B cell (primary cell): ENCODE measurements around the gene CAMK2B.

Source experiments
- EZH2 ChIP-seq: IDR thresholded peaks from 2 replicates; pipeline ENCODE4 v1.6.1; 2012; ENCODE audit warnings: borderline replicate concordance, low read depth, mild to moderate bottlenecking, moderate library complexity, low read length; ENCODE audit not compliant: insufficient read depth, poor library complexity, severe bottlenecking
- TF ChIP-seq, protein P1 (sequence below): fragments of 200-600 bp; IDR thresholded peaks from one replicate; pipeline ENCODE4 v1.8.0; 2022; ENCODE audit warnings: antibody characterized with exemption, mild to moderate bottlenecking

DNA sequence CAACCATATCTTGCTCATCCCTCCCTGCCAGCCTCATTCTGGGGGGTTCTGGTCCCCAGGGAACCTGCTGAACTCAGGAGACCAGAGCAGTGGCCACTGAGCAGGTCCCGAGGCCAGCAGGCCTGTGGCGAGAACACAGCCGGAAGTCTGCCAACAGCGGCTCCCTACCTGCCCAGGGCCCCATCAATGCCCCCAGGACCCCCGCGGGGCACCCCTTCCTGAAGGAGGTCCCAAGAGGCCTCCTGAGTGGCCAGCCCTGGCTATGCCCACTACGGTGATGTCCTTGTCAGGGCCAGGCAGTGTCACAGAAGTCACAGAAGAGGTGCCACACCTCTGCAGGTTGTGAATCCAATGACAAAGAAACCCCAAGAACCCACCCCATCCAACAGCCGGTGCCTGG is 58.9 kb downstream of the CAMK2B start:
- TF ChIP-seq, protein P1, sequence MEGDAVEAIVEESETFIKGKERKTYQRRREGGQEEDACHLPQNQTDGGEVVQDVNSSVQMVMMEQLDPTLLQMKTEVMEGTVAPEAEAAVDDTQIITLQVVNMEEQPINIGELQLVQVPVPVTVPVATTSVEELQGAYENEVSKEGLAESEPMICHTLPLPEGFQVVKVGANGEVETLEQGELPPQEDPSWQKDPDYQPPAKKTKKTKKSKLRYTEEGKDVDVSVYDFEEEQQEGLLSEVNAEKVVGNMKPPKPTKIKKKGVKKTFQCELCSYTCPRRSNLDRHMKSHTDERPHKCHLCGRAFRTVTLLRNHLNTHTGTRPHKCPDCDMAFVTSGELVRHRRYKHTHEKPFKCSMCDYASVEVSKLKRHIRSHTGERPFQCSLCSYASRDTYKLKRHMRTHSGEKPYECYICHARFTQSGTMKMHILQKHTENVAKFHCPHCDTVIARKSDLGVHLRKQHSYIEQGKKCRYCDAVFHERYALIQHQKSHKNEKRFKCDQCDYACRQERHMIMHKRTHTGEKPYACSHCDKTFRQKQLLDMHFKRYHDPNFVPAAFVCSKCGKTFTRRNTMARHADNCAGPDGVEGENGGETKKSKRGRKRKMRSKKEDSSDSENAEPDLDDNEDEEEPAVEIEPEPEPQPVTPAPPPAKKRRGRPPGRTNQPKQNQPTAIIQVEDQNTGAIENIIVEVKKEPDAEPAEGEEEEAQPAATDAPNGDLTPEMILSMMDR = no peak
- no peak for TF ChIP-seq EZH2
